NCI-H82 treated with DMSO at 0.1 percent for 48 hours (cell line): ENCODE results near the gene CYP26A1.

Experiments
- DNase-seq: peaks from one replicate; lab custom pipeline; 2025; ENCODE audit not compliant: unreplicated experiment; lab: John Stamatoyannopoulos, UW

The CYP26A1 gene

DNA sequence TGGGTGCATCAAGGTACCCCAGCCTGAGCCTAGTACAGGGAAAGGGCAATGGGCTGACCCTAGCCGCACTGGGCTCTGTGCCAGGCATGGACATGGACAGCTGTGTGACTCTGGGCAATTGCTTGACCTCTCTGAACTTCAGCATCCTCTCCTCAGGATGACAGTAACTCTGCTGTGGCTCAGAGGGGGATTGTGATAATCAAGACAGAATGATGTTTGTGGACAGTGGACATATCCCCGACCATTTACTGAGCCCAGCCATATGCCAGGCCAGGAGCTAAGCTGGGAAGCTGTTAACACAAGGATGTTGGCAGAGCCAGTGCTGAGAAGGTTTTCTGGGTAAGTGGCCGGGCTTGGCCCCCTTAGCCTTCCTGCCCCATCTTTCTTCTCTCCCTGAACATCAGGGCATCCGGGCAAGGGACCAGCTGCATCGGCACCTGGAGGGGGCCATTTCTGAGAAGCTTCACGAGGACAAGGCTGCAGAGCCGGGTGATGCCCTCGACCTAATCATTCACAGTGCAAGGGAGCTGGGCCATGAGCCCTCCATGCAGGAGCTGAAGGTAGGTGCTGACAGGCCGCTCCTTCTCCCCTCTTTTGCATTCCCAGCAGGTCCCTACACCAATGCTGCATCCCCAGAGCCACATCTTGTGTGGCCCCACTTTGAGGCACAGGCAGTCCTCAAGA, 9.6 kb upstream of the CYP26A1 start:
- DNase-seq = no peak

DNA sequence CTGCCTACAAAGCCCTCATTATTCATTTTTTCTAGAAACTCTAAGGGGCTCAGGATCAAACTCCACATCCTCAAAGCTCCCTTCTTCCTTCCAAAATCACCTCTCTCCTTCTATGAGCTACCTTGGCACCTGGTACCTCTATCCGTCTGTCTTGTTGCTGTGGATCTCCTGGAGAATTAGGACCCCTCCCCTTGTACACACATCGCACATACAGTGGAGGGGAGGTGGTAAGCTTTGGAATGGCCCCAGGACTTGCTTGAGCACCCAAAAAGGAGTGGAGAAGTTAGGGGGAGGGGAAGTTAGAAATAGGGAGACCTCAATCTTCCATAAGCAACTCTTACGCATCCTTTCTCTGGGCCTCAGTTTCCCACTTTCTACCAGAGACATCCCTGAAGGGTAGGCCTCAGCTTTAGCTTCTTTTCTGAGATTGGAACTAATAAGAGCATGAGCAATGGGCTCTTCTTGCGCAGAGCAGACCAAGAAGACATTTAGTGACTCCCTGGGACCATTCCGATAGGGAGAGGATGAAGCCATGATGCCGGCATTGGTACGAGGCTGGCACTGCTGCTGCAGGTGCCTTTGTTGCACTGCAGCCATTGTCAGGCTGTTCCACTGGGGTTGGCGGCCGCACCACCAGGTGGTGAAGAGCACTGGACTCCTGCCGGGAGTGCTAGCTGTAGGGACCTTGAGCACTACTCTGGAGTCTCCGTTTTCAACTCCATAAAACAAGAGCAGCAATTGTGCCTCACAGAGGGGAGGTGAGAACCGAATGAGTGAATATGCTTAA, 8.6 kb upstream of the CYP26A1 start:
- no peak for DNase-seq

DNA sequence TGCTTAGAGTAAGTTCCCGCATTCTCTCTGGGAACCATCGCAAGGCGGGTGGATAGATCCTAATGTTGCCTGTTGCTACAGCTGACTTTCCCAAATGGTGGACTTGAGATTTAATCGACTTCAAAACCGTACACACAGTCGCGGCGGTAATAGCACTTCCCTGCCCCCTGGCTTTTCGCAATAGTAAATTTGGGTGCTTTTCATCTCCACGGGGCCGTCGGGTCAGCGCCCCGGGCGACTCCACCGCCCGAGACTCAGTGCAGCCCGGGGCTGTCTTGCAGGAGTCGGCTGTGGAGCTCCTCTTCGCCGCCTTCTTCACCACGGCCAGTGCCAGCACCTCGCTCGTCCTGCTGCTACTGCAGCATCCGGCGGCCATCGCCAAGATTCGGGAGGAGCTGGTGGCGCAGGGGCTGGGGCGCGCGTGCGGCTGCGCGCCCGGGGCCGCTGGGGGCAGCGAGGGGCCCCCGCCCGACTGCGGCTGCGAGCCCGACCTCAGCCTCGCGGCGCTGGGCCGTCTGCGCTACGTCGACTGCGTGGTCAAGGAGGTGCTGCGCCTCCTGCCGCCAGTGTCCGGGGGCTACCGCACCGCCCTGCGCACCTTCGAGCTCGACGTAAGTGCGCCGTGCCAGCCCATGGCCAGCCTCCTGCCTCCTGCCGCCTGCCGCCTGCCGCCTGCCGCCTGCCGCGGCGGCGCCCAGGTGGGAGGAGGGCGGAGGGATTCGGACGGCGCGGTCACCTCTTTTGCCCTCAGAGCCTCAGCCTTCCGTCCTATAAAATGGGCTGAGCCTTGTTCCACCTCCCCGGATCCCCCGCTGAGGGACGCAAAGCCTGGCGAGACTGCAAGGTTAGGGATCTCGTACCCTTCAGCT, 7.8 kb upstream of the CYP26A1 start:
- DNase-seq = no peak

- no peak for DNase-seq
Observed at GRCh38 chr10:93066544-93066913, 7.2 kb upstream of the CYP26A1 start.

- no peak for DNase-seq
Observed at GRCh38 chr10:93067443-93068365, 6.0 kb upstream of the CYP26A1 start.

GRCh38 chr10:93068411-93069244, 5.1 kb upstream of the CYP26A1 start:
- no peak for DNase-seq

DNA sequence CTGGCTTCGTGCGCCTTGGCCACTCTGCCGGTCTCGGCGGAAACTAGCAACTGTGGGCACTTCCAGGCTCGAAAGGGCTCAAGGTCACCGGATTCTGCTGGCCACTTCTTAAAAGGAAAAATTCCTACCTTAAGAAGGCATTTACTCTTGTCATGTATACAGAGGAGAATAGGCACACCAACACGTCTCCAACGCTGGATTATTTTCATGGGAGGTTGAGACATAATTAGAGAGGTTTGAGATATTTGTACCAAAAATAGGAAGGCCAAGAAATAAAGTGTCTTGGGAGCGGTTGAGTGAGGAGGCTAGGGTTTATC, 4.5 kb upstream of the CYP26A1 start:
- DNase-seq = no peak

- no peak for DNase-seq
Observed at GRCh38 chr10:93070378-93071176, 3.1 kb upstream of the CYP26A1 start.

GRCh38 chr10:93071177-93071472, 2.6 kb upstream of the CYP26A1 start:
- no peak for DNase-seq

- DNase-seq = no peak
Observed at GRCh38 chr10:93071674-93072224, 1.9 kb upstream of the CYP26A1 start.

DNA sequence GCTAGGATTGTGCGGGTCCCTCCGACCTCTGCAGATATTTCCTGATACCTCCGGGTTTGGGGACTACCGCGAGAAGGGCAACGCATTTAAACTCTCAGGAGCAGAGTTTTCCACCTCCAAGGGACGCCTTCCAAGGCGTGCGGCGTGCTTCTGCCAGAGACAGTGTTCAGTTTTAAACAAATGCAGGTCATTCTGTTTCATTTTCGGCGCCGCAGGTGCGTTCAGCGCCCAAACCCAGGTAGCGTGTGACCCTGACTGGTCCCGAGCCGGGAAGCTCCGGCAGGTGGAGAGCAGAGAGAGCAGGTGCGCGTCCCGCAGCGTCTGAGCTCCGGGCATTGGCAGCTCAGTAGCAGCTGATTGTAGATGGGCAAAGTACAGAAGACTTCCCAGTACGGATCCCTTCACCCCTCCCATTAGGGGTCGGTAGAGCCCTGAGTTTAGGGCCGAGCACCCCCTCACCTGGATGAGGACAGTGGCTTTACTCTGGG, 1.4 kb upstream of the CYP26A1 start:
- DNase-seq = no peak

GRCh38 chr10:93072713-93073538, 767 bp upstream of the CYP26A1 start:
- DNase-seq = no peak

GRCh38 chr10:93074147-93074596, 479 bp downstream of the CYP26A1 start:
- DNase-seq = no peak

DNA sequence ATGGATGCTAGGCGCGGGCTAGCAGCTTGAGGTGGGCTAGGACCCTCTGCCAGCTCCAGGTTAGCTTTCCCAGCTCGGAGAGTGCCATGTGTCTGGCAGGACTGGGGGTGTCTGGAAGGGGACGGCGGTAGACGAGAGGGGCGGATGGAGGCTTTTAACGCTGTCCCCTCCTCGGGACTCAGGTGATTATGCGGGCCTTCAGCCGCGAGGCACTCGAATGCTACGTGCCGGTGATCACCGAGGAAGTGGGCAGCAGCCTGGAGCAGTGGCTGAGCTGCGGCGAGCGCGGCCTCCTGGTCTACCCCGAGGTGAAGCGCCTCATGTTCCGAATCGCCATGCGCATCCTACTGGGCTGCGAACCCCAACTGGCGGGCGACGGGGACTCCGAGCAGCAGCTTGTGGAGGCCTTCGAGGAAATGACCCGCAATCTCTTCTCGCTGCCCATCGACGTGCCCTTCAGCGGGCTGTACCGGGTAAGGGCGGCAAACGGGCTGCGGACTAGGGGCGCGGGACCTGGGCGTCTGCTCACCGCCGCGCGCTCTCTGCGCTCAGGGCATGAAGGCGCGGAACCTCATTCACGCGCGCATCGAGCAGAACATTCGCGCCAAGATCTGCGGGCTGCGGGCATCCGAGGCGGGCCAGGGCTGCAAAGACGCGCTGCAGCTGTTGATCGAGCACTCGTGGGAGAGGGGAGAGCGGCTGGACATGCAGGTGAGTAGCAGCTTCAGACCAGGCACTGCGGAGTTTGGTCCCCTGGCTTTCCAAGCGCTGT, 1.1 kb downstream of the CYP26A1 start:
- DNase-seq = no peak

- no peak for DNase-seq
Observed at GRCh38 chr10:93075369-93076221, 1.9 kb downstream of the CYP26A1 start.

DNA sequence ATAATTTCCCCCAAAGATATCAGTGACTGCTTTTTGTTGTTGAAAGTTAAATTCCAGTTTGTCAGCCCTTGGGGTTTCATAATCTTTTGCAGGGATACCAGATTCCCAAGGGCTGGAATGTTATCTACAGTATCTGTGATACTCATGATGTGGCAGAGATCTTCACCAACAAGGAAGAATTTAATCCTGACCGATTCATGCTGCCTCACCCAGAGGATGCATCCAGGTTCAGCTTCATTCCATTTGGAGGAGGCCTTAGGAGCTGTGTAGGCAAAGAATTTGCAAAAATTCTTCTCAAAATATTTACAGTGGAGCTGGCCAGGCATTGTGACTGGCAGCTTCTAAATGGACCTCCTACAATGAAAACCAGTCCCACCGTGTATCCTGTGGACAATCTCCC, 3.2 kb downstream of the CYP26A1 start:
- DNase-seq = no peak
